ENCODE measurements around the gene PDSS1.

GRCh38 chr10:26703096-26703495 lies 5.6 kb downstream of the PDSS1 start:
- TF ChIP-seq CTCF (IDR thresholded peaks at IDR 0.05): no peak
- no peak for TF ChIP-seq POLR2A (IDR thresholded peaks at IDR 0.05)
- TF ChIP-seq POLR2AphosphoS5 (IDR thresholded peaks at IDR 0.05; ENCODE audit: insufficient read depth in 1 of 2, low read depth in 1 of 2): no peak
